Measurements from ENCODE around the gene GORASP2.
A peak's percentile ranks its signal among the peaks of the same experiment; 100 is the strongest.

Gene GORASP2

GRCh38 chr2:170924969-170925368 lies 4.1 kb upstream of the GORASP2 start:
- DNase-seq, result no peak

- no peak for DNase-seq
Observed at GRCh38 chr2:170925923-170926322, 3.1 kb upstream of the GORASP2 start.

- DNase-seq, result no peak
Observed at GRCh38 chr2:170926743-170927297, 2.2 kb upstream of the GORASP2 start.

GRCh38 chr2:170928036-170928823 lies 823 bp upstream of the GORASP2 start:
- DNase-seq, result no peak

DNA sequence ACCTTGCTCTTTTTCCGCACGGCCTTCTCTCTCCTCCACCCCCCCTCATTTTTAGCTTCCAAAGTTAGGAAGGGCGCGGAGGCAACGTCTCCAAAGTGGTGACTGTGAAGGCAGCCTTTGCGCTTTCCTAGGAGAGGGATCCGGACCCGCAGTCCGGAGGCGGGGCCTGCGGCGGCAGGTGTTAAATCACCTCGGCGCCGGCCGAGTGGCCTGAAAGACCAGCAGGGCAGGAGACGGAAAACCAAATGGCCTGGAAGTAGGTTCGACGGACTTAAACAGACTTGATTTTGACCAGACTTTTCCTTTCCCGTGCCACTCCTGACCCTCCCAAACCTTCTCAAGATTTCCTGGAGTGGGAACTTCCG lies 615 bp downstream of the GORASP2 start:
- peak; percentile 23 for DNase-seq

GRCh38 chr2:170930131-170930990 lies 1.3 kb downstream of the GORASP2 start:
- DNase-seq, result peak; percentile 59

DNA sequence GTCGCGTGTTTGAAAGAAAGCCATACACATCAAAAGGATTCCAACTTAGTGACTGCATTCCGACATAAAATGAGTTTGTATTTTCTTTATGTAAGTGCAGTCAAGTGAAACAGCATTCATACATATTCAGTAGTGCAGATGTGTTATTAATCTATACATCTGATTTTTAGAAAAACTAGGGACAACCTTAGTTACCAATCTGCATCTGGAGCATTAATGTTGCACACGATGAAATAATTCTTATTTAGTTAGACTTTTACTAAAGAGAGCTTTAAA lies 1.9 kb downstream of the GORASP2 start:
- no peak for DNase-seq

- DNase-seq, result no peak
Observed at GRCh38 chr2:170932166-170932565, 3.1 kb downstream of the GORASP2 start.

DNA sequence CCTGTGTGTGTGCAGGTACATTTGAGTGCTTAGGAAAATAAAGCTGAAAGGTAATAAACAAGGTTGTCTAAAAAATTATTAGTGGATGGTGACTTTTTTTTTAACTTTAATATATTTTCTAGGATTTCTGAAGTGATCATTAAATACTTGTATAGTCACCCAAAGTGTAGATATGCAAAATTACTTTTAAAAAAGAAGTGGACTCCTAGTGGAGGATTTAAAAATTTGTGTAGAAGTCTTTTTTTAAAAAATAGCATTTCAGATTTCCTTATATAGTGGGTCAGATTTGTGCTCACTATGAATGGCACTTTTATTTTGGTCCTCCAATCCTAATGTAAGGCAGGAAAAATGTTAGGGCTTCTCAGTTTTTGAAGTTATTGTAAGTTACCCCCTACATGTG lies 3.9 kb downstream of the GORASP2 start:
- DNase-seq, result no peak

DNA sequence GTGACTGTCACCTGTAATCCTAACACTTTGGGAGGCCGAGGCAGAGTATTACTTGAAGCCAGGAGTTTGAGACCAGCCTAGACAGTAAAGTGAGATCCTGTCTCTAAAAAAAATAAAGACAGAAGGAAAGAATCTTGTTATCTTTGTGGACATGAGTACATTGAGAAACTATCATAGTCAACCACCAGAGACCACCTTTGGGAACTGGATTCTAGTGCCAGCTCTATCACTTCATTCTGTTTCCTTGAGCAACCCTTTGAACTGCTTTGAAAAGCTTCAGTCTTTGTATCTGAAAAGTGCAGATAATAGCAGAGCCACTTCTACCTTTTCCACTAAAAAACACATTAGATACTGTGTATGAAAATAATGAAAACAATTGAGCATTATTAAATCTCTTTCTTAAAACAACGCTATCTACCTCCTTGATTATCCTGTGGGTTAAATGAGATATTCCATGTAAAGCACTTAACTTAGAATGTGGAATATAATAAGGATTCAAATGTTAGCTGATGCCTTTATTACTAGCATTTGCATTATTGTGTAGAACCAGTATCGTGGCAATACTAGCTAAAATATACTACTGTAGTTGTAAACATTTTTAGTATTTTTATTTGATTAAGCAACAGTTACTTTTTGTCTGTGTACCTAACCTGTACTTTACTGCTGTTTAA lies 8.8 kb downstream of the GORASP2 start:
- DNase-seq, result no peak

GRCh38 chr2:170940066-170940465 lies 11.0 kb downstream of the GORASP2 start:
- DNase-seq, result no peak

DNA sequence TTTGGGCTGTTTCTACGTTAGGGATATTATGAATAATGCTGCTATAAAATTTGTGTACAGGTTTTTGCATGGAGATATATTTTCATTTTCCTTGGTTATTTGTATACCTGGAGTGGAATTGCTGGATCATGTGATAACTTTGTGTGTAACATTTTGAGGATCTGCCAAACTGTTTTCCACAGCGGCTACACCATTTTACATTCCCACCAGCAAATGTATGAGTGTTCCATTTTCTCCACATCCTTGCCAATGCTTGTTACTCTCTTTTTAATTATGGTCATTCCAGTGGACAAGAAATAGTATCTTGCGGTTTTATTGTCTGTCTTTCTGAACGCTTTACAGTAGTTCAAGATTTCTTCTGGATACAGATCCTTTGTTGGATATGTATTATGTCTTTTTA lies 13.6 kb downstream of the GORASP2 start:
- DNase-seq, result no peak

DNA sequence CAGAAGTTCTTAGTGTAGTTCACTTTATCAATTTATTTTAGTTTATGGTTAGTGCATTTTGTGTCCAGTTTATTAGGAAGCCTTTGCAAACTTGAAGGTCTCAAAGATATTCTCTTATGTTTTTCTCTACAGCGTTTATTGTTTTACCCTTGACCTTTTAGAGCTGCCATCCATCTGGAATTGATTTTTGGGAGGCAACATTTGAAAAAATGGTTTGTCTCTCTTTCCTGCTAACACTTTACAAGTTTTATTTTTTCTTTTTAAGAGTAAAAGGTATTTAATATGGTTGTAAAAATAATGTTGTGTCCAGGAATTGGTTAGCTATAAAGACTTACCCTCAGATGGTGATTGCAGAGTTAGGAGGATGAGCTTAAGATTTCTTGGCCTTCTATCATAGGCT lies 14.0 kb downstream of the GORASP2 start:
- no peak for DNase-seq

DNA sequence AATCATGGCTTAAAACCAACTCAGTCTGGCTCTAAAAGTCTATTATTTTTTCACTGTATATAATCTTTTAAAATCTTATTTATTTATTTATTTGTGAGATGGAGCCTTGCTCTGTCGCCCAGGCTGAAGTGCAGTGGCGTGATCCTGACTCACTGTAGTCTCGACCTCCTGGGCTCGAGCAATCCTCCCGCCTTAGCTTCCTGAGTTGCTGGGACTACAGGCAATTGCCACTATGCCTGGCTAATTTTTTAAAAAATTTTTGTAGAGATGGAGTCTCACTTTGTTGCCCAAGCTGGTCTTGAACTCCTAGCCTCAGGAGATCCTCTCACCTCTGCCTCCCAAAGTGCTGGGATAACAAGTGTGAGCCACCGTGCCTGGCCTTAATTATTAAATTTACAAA lies 14.5 kb downstream of the GORASP2 start:
- DNase-seq, result no peak

DNA sequence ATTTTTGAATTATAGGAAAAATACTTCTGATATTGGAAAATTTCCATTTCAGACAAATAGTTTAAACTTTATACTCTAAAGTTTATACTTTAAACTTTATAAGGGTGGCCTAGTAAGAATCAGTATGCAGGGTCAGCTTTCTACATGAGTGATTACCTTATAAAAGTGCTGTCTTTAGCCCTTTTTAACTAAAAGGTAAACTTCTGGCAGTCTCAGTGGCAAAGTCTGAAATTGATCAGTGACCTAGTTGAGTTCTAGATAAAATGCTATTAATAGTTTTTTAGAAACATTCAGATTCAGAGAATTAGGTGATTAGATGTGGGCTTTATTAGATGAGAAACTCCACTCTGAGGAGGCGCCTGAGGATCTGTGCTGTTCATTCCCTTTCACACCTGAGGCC lies 15.5 kb downstream of the GORASP2 start:
- no peak for DNase-seq

DNA sequence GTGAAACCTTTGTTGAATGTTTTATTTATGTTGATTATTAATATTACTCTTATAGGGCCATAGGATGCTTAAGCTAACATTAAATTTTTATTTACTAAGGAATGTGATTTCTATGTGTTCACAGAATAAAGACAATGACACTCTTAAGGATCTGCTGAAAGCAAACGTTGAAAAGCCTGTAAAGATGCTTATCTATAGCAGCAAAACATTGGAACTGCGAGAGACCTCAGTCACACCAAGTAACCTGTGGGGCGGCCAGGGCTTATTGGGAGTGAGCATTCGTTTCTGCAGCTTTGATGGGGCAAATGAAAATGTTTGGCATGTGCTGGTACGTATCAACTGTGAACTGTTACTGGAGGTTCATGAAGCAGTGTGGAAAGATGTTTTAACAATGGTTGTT lies 20.4 kb downstream of the GORASP2 start:
- DNase-seq, result no peak

DNA sequence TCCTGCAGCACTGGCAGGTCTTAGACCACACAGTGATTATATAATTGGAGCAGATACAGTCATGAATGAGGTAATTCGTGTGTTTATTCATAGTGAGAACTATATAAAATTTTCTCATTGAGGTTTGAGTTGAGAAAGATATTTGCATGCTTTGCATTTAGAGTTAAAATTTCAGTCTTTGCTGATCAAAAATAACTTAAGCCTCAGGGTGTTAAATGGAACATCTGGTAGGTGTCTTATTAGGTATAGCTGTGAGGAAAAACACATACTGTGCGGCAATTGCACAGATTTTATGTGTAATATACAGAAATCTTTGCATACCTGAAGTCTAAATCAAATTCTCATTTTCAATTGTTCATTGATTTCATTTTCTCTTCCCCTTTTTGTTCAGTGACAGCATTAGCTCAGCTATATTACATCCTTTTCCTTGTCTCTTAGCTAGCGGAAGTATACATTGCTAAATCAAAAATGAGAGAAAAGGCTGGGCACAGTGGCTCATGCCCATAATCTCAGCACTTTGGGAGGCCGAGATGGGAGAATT lies 21.2 kb downstream of the GORASP2 start:
- DNase-seq, result no peak

DNA sequence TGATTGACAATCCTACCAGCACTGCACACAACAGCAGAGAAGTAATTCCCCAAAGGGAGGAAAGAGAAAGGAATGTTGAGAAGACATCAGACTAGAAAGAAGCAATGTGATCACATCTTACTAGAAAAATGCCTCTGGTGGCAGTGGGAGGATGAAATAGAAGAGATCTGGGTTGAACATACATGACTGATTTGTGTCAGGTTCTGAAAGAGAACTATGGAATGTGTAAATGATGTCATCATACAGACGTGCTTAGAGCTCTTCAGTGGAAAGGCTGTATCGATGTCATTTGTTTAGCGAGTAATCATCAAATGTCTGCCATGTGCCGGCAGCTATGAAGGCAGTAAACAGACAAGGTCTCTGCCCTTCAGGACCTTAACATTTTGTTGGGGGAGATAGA lies 24.9 kb downstream of the GORASP2 start:
- no peak for DNase-seq

- no peak for DNase-seq
Observed at GRCh38 chr2:170963386-170963785, 34.3 kb downstream of the GORASP2 start.

GRCh38 chr2:170965446-170966225 lies 36.6 kb downstream of the GORASP2 start:
- DNase-seq, result no peak

DNA sequence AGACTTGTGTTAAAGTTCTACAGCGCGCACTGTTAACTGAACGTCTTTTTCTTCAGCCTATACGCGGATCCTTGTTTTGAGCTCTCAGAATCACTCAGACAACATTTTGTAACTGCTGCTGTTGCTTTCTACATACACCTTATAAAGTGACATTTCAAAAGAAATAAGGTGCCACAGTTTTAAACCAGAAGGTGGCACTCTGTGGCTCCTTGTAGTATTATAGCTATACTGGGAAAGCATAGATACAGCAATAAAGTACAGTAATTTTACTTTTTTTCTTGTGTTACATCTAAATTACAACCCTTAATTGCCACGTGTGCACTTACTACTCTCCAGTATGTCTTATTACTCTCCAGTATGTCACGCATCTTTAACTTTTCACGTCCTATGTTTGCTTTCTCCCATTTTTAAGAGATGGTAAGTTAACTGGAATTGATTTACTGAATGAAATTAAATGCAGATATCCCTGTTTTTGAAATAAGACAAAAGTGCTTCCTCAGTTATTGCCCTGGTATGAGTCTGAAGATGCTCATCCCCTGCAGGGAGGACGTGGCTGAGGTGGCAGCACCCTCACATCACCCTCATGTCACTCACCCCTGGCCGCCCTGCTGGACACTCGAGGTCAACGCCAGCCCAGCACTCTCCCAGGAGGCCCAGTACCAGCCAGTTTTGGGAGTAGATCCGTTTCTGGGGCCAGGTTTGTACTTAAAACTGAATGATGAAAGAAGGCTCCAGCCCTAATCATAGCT lies 37.8 kb downstream of the GORASP2 start:
- no peak for DNase-seq

DNA sequence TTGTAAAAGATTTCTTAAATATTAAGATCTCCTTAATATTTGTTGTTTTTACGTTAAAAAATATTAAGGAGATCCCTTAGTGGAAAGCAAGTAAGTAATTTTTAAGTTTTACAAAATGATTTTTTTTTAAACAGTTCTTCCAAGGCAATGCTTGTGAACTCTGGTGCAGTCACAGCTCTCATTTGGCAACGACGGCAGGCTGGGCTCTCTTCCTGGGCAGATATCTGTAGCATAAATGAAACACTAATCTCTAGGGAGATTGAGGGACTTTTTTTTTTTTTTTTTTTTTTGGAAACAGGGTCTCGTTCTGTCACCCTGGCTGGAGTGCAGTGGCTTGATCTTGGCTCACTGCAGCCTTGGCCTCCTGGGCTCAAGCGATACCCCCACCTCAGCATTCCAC lies 38.5 kb downstream of the GORASP2 start:
- no peak for DNase-seq

All from CD4-positive, alpha-beta T cell treated with Interferon gamma for 1 hour (primary cell).